GM12878 (cell line): ENCODE data around the gene LRP1B. TPM values are rescaled to one million over a fixed set of nuclear protein-coding genes. Genes with fewer than 3 reads are reported as not detected.

Experiments used
- ATAC-seq: fragments of 200-7000 bp; cut with Tn5 transposase; 3 replicates; pipeline ENCODE4 v1.9.1; 2020; ENCODE audit warnings: mild to moderate bottlenecking, moderate library complexity
- BruUV-seq: library from RNA; stranded (reverse); fragments of 400-500 nt; replicated peaks from 2 replicates; lab custom pipeline; 2021; lab: Mats Ljungman, UMichigan
- CTCF ChIA-PET: fragments of 300-600 bp; sonication (Branson Sonifier 250); formaldehyde crosslinking; extraction: SDS; loops from one replicate; lab custom pipeline; 2021; ENCODE audit warnings: inconsistent platforms; lab: Yijun Ruan, JAX
- POLR2A ChIA-PET: fragments of 350-600 bp; formaldehyde crosslinking; extraction: SDS; loops from one replicate; lab custom pipeline; 2021; ENCODE audit warnings: inconsistent platforms; lab: Charles Lee
- RAD21 ChIA-PET: fragments of 300-600 bp; sonication (Branson Sonifier 250); formaldehyde crosslinking; loops from one replicate; lab custom pipeline; 2023; ENCODE audit warnings: antibody characterized with exemption; ENCODE audit not compliant: unreplicated experiment; lab: Charles Lee
- SMC1A ChIA-PET: fragments of 300-600 bp; sonication (Branson Sonifier 250); formaldehyde crosslinking; loops from one replicate; lab custom pipeline; 2023; ENCODE audit not compliant: unreplicated experiment, uncharacterized antibody; lab: Charles Lee
- DNase-seq: peaks from one replicate; pipeline ENCODE4 v3.0.0-alpha.2; 2011; ENCODE audit warnings: low read depth, low spot score
- FAIRE-seq: peaks from 3 replicates; lab custom pipeline; 2011; peaks lifted over from hg19 to GRCh38; lab: Jason Lieb, UNC
- H2AFZ ChIP-seq: 2 replicates; pipeline ENCODE4 v1.6.0; 2011; ENCODE audit warnings: low read depth, low read length, control low read depth; ENCODE audit not compliant: control insufficient read depth
- H3K27ac ChIP-seq: 2 replicates; pipeline ENCODE4 v1.5.1; 2011; ENCODE audit warnings: control low read depth; ENCODE audit not compliant: control insufficient read depth, insufficient read depth
- H3K27me3 ChIP-seq, 2 experiments: replicated peaks in 1 of 2; 2 replicates each; pipeline versions ENCODE4 v1.6.0 to v1.6.1; 2011; ENCODE audit warnings: low read length in 1 of 2; ENCODE audit not compliant: control insufficient read depth in 2 of 2, insufficient read depth in 2 of 2
- H3K36me3 ChIP-seq, 2 experiments: 2 replicates each; pipeline ENCODE4 v1.5.1; 2011; ENCODE audit warnings: low read length in 1 of 2; ENCODE audit not compliant: control insufficient read depth in 2 of 2, insufficient read depth in 2 of 2
- H3K4me1 ChIP-seq: 2 replicates; pipeline ENCODE4 v1.6.1; 2011; ENCODE audit warnings: mild to moderate bottlenecking, low read length, moderate library complexity, mixed read lengths; ENCODE audit not compliant: control insufficient read depth, insufficient read depth
- H3K4me2 ChIP-seq: 2 replicates; pipeline ENCODE4 v1.6.0; 2011; ENCODE audit warnings: control low read depth; ENCODE audit not compliant: control insufficient read depth, insufficient read depth
- H3K4me3 ChIP-seq: fragments of 200-600 bp; sonication (generic); 2 replicates; pipeline ENCODE4 v1.5.1; 2016
- H3K79me2 ChIP-seq: 2 replicates; pipeline ENCODE4 v1.6.0; 2011; ENCODE audit warnings: low read length; ENCODE audit not compliant: control insufficient read depth, insufficient read depth
- H3K9ac ChIP-seq: 2 replicates; pipeline ENCODE4 v1.8.0; 2011; ENCODE audit warnings: low read length, control low read depth, mixed read lengths; ENCODE audit not compliant: control insufficient read depth, insufficient read depth
- H3K9me3 ChIP-seq: replicated peaks from 3 replicates; pipeline ENCODE4 v1.5.1; 2011; ENCODE audit warnings: mild to moderate bottlenecking, low read length; ENCODE audit not compliant: control insufficient read depth, insufficient read depth
- H4K20me1 ChIP-seq: 2 replicates; pipeline ENCODE4 v1.6.0; 2011; ENCODE audit not compliant: control insufficient read depth, insufficient read depth
- ATF2 ChIP-seq: IDR thresholded peaks from 2 replicates; pipeline ENCODE4 v1.6.1; 2012; ENCODE audit warnings: low read length, inconsistent platforms
- CBFB ChIP-seq: IDR thresholded peaks from 2 replicates; pipeline ENCODE4 v1.6.1; 2016; ENCODE audit warnings: antibody characterized with exemption, low read depth
- EED ChIP-seq: sonication (generic); IDR thresholded peaks from 2 replicates; pipeline ENCODE4 v1.6.1; 2016; ENCODE audit warnings: antibody characterized with exemption, low read depth
- FOXK2 ChIP-seq: fragments of 450-650 bp; IDR thresholded peaks from 2 replicates; pipeline ENCODE4 v1.6.1; 2017; ENCODE audit warnings: mild to moderate bottlenecking, moderate library complexity
- HCFC1 ChIP-seq: fragments of 150-350 bp; IDR thresholded peaks from 2 replicates; pipeline ENCODE4 v1.6.1; 2014; ENCODE audit warnings: low read length
- HSF1 ChIP-seq: fragments of 150-350 bp; IDR thresholded peaks from 2 replicates; pipeline ENCODE4 v1.6.1; 2014; ENCODE audit warnings: mild to moderate bottlenecking, low read depth, low read length
- NR2C2 ChIP-seq: IDR thresholded peaks from 2 replicates; pipeline ENCODE4 v1.6.1; 2011; ENCODE audit warnings: borderline replicate concordance, low read depth; ENCODE audit not compliant: control insufficient read depth, insufficient read length
- NR2F1 ChIP-seq: fragments of 450-650 bp; conservative IDR thresholded peaks from 2 replicates; pipeline ENCODE4 v1.6.1; 2017; ENCODE audit warnings: mild to moderate bottlenecking
- SP1 ChIP-seq: IDR thresholded peaks from one replicate; pipeline ENCODE4 v1.6.1; 2011; ENCODE audit warnings: low read depth, low read length
- SREBF1 ChIP-seq: IDR thresholded peaks from 2 replicates; pipeline ENCODE4 v1.6.1; 2012; ENCODE audit warnings: mild to moderate bottlenecking, low read length
- TCF7 ChIP-seq: IDR thresholded peaks from 2 replicates; pipeline ENCODE4 v1.6.1; 2014; ENCODE audit warnings: antibody characterized with exemption, borderline replicate concordance
- ZBED1 ChIP-seq: IDR thresholded peaks from 2 replicates; pipeline ENCODE4 v1.6.1; 2016; ENCODE audit warnings: borderline replicate concordance
- WGBS: methylation state at CpG from one replicate; pipeline ENCODE4 v1.1.6; 2016; ENCODE audit warnings: low lambda C conversion rate; ENCODE audit not compliant: insufficient replicate concordance, insufficient coverage; ENCODE audit errors: missing lambda C conversion rate; 5-methylcytosine and 5-hydroxymethylcytosine counted together
- in situ Hi-C: fragments of 300-500 bp; cut with MboI; formaldehyde crosslinking; loops from 9 replicates; pipeline ENCODE4 v1.14.3; 2018; ENCODE audit warnings: mixed read lengths
- intact Hi-C: fragments of 100-400 bp; cut with micrococcal nuclease; formaldehyde crosslinking; loops from one replicate; pipeline ENCODE4 v1.14.2; 2022; ENCODE audit not compliant: unreplicated experiment
- polyA plus RNA-seq, 11 experiments: library from polyadenylated mRNA; depleted of rRNA in 4 of 11; unstranded in 6 of 11; stranded (reverse) in 5 of 11; fragments of >200 nt; fragmentation: Nextera tagmentation in 4 of 11; fragmentation: Illumina TruSeq in 1 of 11; extraction: Ambion mirVana in 4 of 11; extraction: Trizol in 1 of 11; gene quantifications; 1 replicate in 1 of 11; 2 replicates in 10 of 11; pipeline versions ENCODE4 v1.2.1 to v1.2.3, GENCODE V29; 2011 to 2016; ENCODE audit warnings: inconsistent platforms in 2 of 11, missing spikeins in 2 of 11, low read depth in 1 of 11
- total RNA-seq, 4 experiments: library from RNA; depleted of rRNA in 3 of 4; stranded (reverse); fragments of >200 nt in 3 of 4; fragmentation: Illumina TruSeq in 1 of 4; extraction: Trizol in 1 of 4; gene quantifications; 2 replicates each; pipeline versions ENCODE4 v1.2.1 to v1.2.3, GENCODE V29; 2013 to 2021

The LRP1B gene
- total and polyA plus RNA-seq, 10 of the 15 experiments (the other 5 are each of a cell fraction or from before 2014, with no cell fraction given) = under 0.01 to 0.06 (median 0.03) TPM; not detected in 5

DNA sequence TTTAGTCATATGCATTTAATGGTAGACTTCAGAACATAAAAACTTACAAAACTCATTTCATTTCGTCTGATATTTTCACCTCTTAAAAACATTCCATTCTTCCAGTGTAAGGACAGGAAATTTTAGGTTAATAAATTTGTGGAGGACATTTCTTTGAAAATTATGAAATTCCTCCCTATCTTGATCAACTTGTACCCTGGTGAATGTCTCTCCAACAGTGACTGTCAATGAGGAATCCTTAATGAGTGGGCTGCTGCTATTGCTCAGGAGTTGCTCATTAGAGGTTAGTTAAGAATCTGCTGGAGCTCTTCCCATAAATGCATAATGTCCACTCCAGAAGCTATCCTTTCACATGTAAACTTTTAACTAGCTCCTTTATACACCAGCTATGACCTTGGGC is 69.1 kb downstream of the LRP1B start:
- no peak overlapping the region for H3K4me2 ChIP-seq
- no peak for ATAC-seq
- H3K4me3 ChIP-seq = no peak overlapping the region
- no peak overlapping the region for H3K27ac ChIP-seq
- in situ Hi-C loops (no loop called here), intact Hi-C loops (no loop called here)
- no peak for DNase-seq
- ChIA-PET POLR2A (no interaction called here), CTCF (no interaction called here), SMC1A (no interaction called here), RAD21 (no interaction called here)
- H3K79me2 ChIP-seq = no peaks in the 10 kb centered on the region
- WGBS = 0% methylated on average over 1 of the region's 1 CpG
- no peak overlapping the region for H3K9ac ChIP-seq
- no peaks in the 10 kb centered on the region for H3K4me1 ChIP-seq
- H3K36me3 ChIP-seq = no peaks in the 10 kb centered on the region
- no peaks in the 10 kb centered on the region for H4K20me1 ChIP-seq
- no peak overlapping the region for H2AFZ ChIP-seq
- no TSS peak for BruUV-seq
- no peak for FAIRE-seq
- TF ChIP-seq NR2F1 (no peak), EED (no peak), HCFC1 (no peak), NR2C2 (no peak), CBFB (no peak), ATF2 (no peak), TCF7 (no peak), SREBF1 (no peak), SP1 (no peak), FOXK2 (no peak), ZBED1 (no peak), HSF1 (no peak)
- H3K9me3 ChIP-seq = no peaks in the 10 kb centered on the region
- H3K27me3 ChIP-seq = no peaks in the 10 kb centered on the region
